PC-9 (cell line): ENCODE measurements around the gene RNF225.

Source experiments
- CTCF ChIP-seq: fragments of 200-600 bp; sonication (generic); conservative IDR thresholded peaks from 2 replicates; pipeline ENCODE4 v1.6.1; 2017; ENCODE audit warnings: mixed run types, antibody characterized with exemption, mild to moderate bottlenecking, moderate library complexity
- EZH2 ChIP-seq: fragments of 200-600 bp; sonication (generic); IDR thresholded peaks from 2 replicates; pipeline ENCODE4 v1.8.0; 2017; ENCODE audit warnings: antibody characterized with exemption, low read depth

DNA sequence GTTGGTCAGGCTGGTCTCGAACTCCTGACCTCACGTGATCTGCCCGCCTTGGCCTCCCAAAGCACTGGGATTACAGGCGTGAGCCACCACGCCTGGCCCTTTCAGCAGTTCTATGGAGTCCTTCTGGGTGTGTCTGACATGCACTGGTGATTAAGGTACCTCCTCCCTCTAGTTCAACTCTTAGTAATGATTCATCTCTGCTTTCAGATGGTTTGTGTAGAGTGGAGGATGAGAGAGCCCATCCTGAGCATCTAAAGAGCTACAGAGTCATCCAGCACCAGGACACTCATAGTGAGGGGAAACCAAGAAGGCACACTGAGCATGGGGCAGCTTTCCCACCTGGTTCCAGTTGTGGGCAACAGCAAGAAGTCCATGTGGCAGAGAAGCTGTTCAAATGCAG lies 21.1 kb downstream of the RNF225 start:
- no peak for TF ChIP-seq CTCF
- no peak for TF ChIP-seq EZH2
